DND-41 (cell line): Measurements from ENCODE around the gene MRPL4.
A peak's percentile ranks its signal among the peaks of the same experiment; 100 is the strongest.

Source experiments
- ATAC-seq: fragments of 200-7000 bp; cut with Tn5 transposase; 3 replicates; pipeline ENCODE4 v1.9.1; 2021; ENCODE audit warnings: low read depth; ENCODE audit not compliant: insufficient read depth
- DNase-seq: peaks from one replicate; pipeline ENCODE4 v3.0.0-alpha.2; 2020
- H2AFZ ChIP-seq: 2 replicates; pipeline ENCODE4 v1.6.0; 2012; ENCODE audit warnings: low read depth, low read length
- H3K27ac ChIP-seq: 2 replicates; pipeline ENCODE4 v1.5.1; 2012; ENCODE audit warnings: low read length, inconsistent platforms
- H3K27me3 ChIP-seq: fragments of 200-600 bp; sonication (generic); 2 replicates; pipeline ENCODE4 v1.6.0; 2012; ENCODE audit warnings: low read length, mild to moderate bottlenecking, inconsistent platforms; ENCODE audit not compliant: insufficient read depth, poor library complexity
- H3K36me3 ChIP-seq: 2 replicates; pipeline ENCODE4 v1.5.1; 2012; ENCODE audit warnings: low read length, inconsistent platforms; ENCODE audit not compliant: insufficient read depth
- H3K4me1 ChIP-seq: 2 replicates; pipeline ENCODE4 v1.5.1; 2012; ENCODE audit warnings: mild to moderate bottlenecking, low read length; ENCODE audit not compliant: insufficient read depth
- H3K4me2 ChIP-seq: 2 replicates; pipeline ENCODE4 v1.6.0; 2012; ENCODE audit warnings: mild to moderate bottlenecking, moderate library complexity, low read length, inconsistent platforms; ENCODE audit not compliant: insufficient read depth
- H3K4me3 ChIP-seq, 2 experiments: fragments of 200-600 bp in 1 of 2; shearing (Covaris generic) in 1 of 2; 2 replicates each; pipeline ENCODE4 v1.5.1; 2012 to 2016; ENCODE audit warnings: inconsistent platforms in 2 of 2, low read length in 2 of 2, mild to moderate bottlenecking in 2 of 2, low read depth in 1 of 2, moderate library complexity in 1 of 2
- H3K79me2 ChIP-seq: 2 replicates; pipeline ENCODE4 v1.6.0; 2012; ENCODE audit warnings: low read length, inconsistent platforms; ENCODE audit not compliant: insufficient read depth
- H3K9ac ChIP-seq: 2 replicates; pipeline ENCODE4 v1.6.0; 2012; ENCODE audit warnings: low read depth, mild to moderate bottlenecking, inconsistent platforms, low read length, moderate library complexity
- H3K9me3 ChIP-seq: 2 replicates; pipeline ENCODE4 v1.5.1; 2012; ENCODE audit warnings: low read length, moderate library complexity, mild to moderate bottlenecking, inconsistent platforms; ENCODE audit not compliant: insufficient read depth, severe bottlenecking
- H4K20me1 ChIP-seq: 2 replicates; pipeline ENCODE4 v1.6.0; 2012; ENCODE audit warnings: low read length; ENCODE audit not compliant: insufficient read depth
- CTCF ChIP-seq: IDR thresholded peaks from 2 replicates; pipeline ENCODE4 v1.5.1; 2012; ENCODE audit warnings: borderline replicate concordance, low read length, moderate library complexity, mild to moderate bottlenecking; ENCODE audit not compliant: poor library complexity, severe bottlenecking; ENCODE audit errors: extremely low read depth
- EZH2 ChIP-seq: IDR thresholded peaks from 3 replicates; pipeline ENCODE4 v1.6.1; 2012; ENCODE audit warnings: borderline replicate concordance, low read depth, mild to moderate bottlenecking, moderate library complexity, low read length, inconsistent platforms; ENCODE audit not compliant: severe bottlenecking

MRPL4 gene

DNA sequence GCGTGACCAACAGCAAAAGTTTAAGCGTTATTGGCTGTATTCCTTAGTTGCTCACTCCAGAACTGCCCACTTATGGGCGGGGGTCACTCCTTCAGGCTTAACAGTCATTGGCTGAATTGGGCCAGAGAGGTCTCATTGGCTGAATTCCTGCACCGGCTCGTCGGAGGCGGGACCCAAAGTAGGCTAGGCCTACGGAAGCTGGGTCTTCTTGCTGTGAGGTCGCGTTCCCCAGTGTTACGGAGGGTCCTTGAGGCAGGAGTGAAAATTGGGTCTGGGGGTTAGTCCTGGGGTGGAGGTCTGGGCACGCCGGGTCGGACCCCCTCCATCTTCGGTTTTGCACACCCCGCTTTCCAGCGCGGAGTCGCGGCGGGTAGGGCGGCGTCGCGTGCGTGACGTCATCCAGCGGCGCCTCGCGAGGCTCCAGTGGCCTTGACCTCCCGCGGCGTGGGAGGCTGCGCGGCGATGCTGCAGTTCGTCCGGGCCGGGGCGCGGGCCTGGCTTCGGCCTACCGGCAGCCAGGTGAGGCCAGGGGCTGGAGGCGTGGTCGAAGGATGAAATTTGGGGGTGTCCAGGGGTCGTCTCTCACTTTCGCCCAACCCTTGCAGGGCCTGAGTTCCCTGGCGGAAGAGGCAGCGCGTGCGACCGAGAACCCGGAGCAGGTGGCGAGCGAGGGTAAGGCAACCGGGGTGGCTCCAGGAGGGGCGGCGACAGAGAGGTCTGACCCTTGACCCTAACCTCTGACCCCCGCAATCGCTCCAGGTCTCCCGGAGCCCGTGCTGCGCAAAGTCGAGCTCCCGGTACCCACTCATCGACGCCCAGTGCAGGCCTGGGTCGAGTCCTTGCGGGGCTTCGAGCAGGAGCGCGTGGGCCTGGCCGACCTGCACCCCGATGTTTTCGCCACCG lies at the start of gene MRPL4:
MRPL4 (plus strand) TSS at position 423 of the 903 bp plus-strand sequence; CDS start at position 463, 40 bp downstream.
- DNase-seq = peak; percentile 99
- H3K4me3 ChIP-seq = peak within 1 kb of the TSS; percentile 27 to 64; a peak in 3 of 4 replicates
- peak within 1 kb of the TSS; percentile 79 for H2AFZ ChIP-seq
- peaks cover 24% of the 10 kb centered on the region for H3K79me2 ChIP-seq
- H3K9ac ChIP-seq = peak within 1 kb of the TSS; percentile 73
- peak within 1 kb of the TSS; percentile 97 for H3K4me2 ChIP-seq
- H3K27me3 ChIP-seq = no peaks in the 10 kb centered on the region
- peaks cover 9% of the 10 kb centered on the region; the same call in 1 of the 2 replicates for H4K20me1 ChIP-seq
- H3K9me3 ChIP-seq = no peaks in the 10 kb centered on the region
- H3K36me3 ChIP-seq = peaks cover 32% of the 10 kb centered on the region
- TF ChIP-seq CTCF (peak; percentile 7), EZH2 (no peak)
- peak within 1 kb of the TSS; percentile 81 for H3K27ac ChIP-seq
- peaks cover 31% of the 10 kb centered on the region for H3K4me1 ChIP-seq
- peak; percentile 98 for ATAC-seq

- H3K4me3 ChIP-seq = no peak overlapping the region
These were observed 48.3 kb upstream of the MRPL4 start for GRCh38 chr19:10203686-10204085.

GRCh38 chr19:10205636-10206035 lies 46.4 kb upstream of the MRPL4 start:
- no peak overlapping the region for H3K4me3 ChIP-seq
- H2AFZ ChIP-seq = no peak overlapping the region
- H3K9me3 ChIP-seq = no peaks in the 10 kb centered on the region
- no peak for ATAC-seq
- no peaks in the 10 kb centered on the region for H3K27me3 ChIP-seq
- H3K36me3 ChIP-seq = no peaks in the 10 kb centered on the region
- no peak overlapping the region for H3K9ac ChIP-seq
- no peaks in the 10 kb centered on the region for H3K79me2 ChIP-seq
- H3K4me1 ChIP-seq = no peaks in the 10 kb centered on the region
- no peak for TF ChIP-seq EZH2
- TF ChIP-seq CTCF = no peak
- no peak for DNase-seq
- H4K20me1 ChIP-seq = no peaks in the 10 kb centered on the region
- no peak overlapping the region for H3K27ac ChIP-seq
- no peak overlapping the region for H3K4me2 ChIP-seq

More at GRCh38 chr19:10203686-10204085, 48.3 kb upstream of the MRPL4 start:
- Histone ChIP-seq H2AFZ (no peak overlapping the region), H3K27ac (no peak overlapping the region), H3K9ac (no peak overlapping the region), H3K4me1 (no peaks in the 10 kb centered on the region), H3K9me3 (no peaks in the 10 kb centered on the region), H3K4me2 (no peak overlapping the region), H3K79me2 (no peaks in the 10 kb centered on the region), H3K27me3 (no peaks in the 10 kb centered on the region), H3K36me3 (no peaks in the 10 kb centered on the region), H4K20me1 (no peaks in the 10 kb centered on the region)
- TF ChIP-seq CTCF (no peak), EZH2 (no peak)
- ATAC-seq (no peak), DNase-seq (no peak)
